Subcutaneous abdominal adipose tissue (tissue), 5 donors: ENCODE data around the gene ATAD5.
A peak's percentile ranks its signal among the peaks of the same experiment; 100 is the strongest.
"Not testable (repeated sequence)": the region's sequence is repeated elsewhere in the genome, so short reads cannot be mapped to it uniquely, and the experiment has no call there.

ENCODE experiments used
- H3K27ac ChIP-seq: one replicate; pipeline ENCODE4 v1.7.0; 2013; ENCODE audit warnings: low read depth, mild to moderate bottlenecking, inconsistent platforms, low read length, moderate library complexity
- H3K27me3 ChIP-seq, 5 donors: one replicate each; pipeline ENCODE4 v1.7.0; 2013; ENCODE audit warnings: low read length in 5 of 5, inconsistent platforms in 1 of 5; ENCODE audit not compliant: control insufficient read depth in 5 of 5, insufficient read depth in 4 of 5
- H3K36me3 ChIP-seq, 5 donors: one replicate each; pipeline ENCODE4 v1.7.0; 2013; ENCODE audit warnings: low read length in 5 of 5; ENCODE audit not compliant: control insufficient read depth in 5 of 5, insufficient read depth in 5 of 5
- H3K4me1 ChIP-seq, 5 donors: one replicate each; pipeline ENCODE4 v1.7.0; 2013; ENCODE audit warnings: low read length in 5 of 5, mild to moderate bottlenecking in 3 of 5, moderate library complexity in 1 of 5; ENCODE audit not compliant: control insufficient read depth in 5 of 5, insufficient read depth in 5 of 5
- H3K4me3 ChIP-seq, 5 donors: one replicate each; pipeline ENCODE4 v1.7.0; 2013; ENCODE audit warnings: low read length in 5 of 5, low read depth in 1 of 5
- H3K9ac ChIP-seq, 5 donors: one replicate each; pipeline ENCODE4 v1.7.0; 2013; ENCODE audit warnings: low read length in 5 of 5, mild to moderate bottlenecking in 4 of 5, moderate library complexity in 3 of 5
- H3K9me3 ChIP-seq, 5 donors: one replicate each; pipeline ENCODE4 v1.7.0; 2013; ENCODE audit warnings: low read length in 5 of 5; ENCODE audit not compliant: control insufficient read depth in 5 of 5
- donor health status: healthy.
- donor health status: healthy.
- donor health status: healthy.
- donor health status: healthy.
- donor health status: healthy.

The ATAD5 gene

GRCh38 chr17:30808785-30809286 is 22.9 kb upstream of the ATAD5 start:
- peak overlapping the region in 1 of 5 donors; percentile 1 for H3K9ac ChIP-seq
- peaks cover 0 to 14% (median 2%) of the 10 kb centered on the region in 5 donors for H3K4me1 ChIP-seq
- peaks cover 0 to 4% (median under 1%) of the 10 kb centered on the region in 5 donors for H3K36me3 ChIP-seq
- peak overlapping the region in 2 of 5 donors; percentile 34 to 37 for H3K4me3 ChIP-seq
- no peaks in the 10 kb centered on the region for H3K9me3 ChIP-seq
- no peak overlapping the region for H3K27ac ChIP-seq
- H3K27me3 ChIP-seq, result no peaks in the 10 kb centered on the region

- Histone ChIP-seq H3K9ac (no peak overlapping the region), H3K4me1 (peaks cover 0 to 14% (median 5%) of the 10 kb centered on the region in 5 donors), H3K4me3 (no peak overlapping the region), H3K36me3 (peaks cover 0 to 3% (median 0%) of the 10 kb centered on the region in 5 donors), H3K9me3 (no peaks in the 10 kb centered on the region), H3K27me3 (no peaks in the 10 kb centered on the region), H3K27ac (no peak overlapping the region)
Measured at GRCh38 chr17:30809867-30810266, 21.9 kb upstream of the ATAD5 start.

- H3K36me3 ChIP-seq, result peaks cover 0 to 3% (median 0%) of the 10 kb centered on the region in 5 donors
- no peaks in the 10 kb centered on the region for H3K9me3 ChIP-seq
Measured at GRCh38 chr17:30812218-30813177, 19.3 kb upstream of the ATAD5 start.

GRCh38 chr17:30814236-30814635 is 17.5 kb upstream of the ATAD5 start:
- H3K4me3 ChIP-seq, H3K9me3 ChIP-seq, H3K9ac ChIP-seq, H3K36me3 ChIP-seq, H3K27me3 ChIP-seq, H3K27ac ChIP-seq: not testable (repeated sequence)
- peaks cover 0 to 11% (median 4%) of the 10 kb centered on the region in 5 donors for H3K4me1 ChIP-seq

More at GRCh38 chr17:30812218-30813177, 19.3 kb upstream of the ATAD5 start:
- H3K9ac ChIP-seq, result no peak overlapping the region
- no peak overlapping the region for H3K27ac ChIP-seq
- H3K4me3 ChIP-seq, result no peak overlapping the region
- H3K27me3 ChIP-seq, result no peaks in the 10 kb centered on the region
- H3K4me1 ChIP-seq, result peaks cover 0 to 14% (median 5%) of the 10 kb centered on the region in 5 donors

GRCh38 chr17:30814860-30815259 is 16.9 kb upstream of the ATAD5 start:
- H3K4me1 ChIP-seq, result peaks cover 0 to 13% (median 5%) of the 10 kb centered on the region in 5 donors
- not testable (repeated sequence) for H3K27me3 ChIP-seq, H3K9ac ChIP-seq, H3K9me3 ChIP-seq, H3K27ac ChIP-seq, H3K36me3 ChIP-seq, H3K4me3 ChIP-seq

GRCh38 chr17:30816165-30816564 is 15.6 kb upstream of the ATAD5 start:
- Histone ChIP-seq H3K9me3 (no peaks in the 10 kb centered on the region), H3K9ac (no peak overlapping the region), H3K27ac (no peak overlapping the region), H3K27me3 (no peaks in the 10 kb centered on the region), H3K4me1 (peaks cover 0 to 20% (median 8%) of the 10 kb centered on the region in 5 donors), H3K36me3 (no peaks in the 10 kb centered on the region), H3K4me3 (no peak overlapping the region)

GRCh38 chr17:30819971-30820705 is 11.6 kb upstream of the ATAD5 start:
- H3K27ac ChIP-seq, result no peak overlapping the region
- H3K36me3 ChIP-seq, result no peaks in the 10 kb centered on the region
- no peaks in the 10 kb centered on the region for H3K9me3 ChIP-seq
- H3K4me1 ChIP-seq, result peaks cover 0 to 37% (median 25%) of the 10 kb centered on the region in 5 donors
- peak overlapping the region in 1 of 5 donors; percentile 43 for H3K9ac ChIP-seq
- no peaks in the 10 kb centered on the region for H3K27me3 ChIP-seq
- H3K4me3 ChIP-seq, result no peak overlapping the region

- H3K36me3 ChIP-seq, result no peaks in the 10 kb centered on the region
- H3K9me3 ChIP-seq, result no peaks in the 10 kb centered on the region
- H3K27ac ChIP-seq, result no peak overlapping the region
- peak overlapping the region in 3 of 5 donors; percentile 2 to 43 (median 17) for H3K9ac ChIP-seq
- H3K4me3 ChIP-seq, result no peak overlapping the region
- H3K27me3 ChIP-seq, result no peaks in the 10 kb centered on the region
- H3K4me1 ChIP-seq, result peaks cover 0 to 42% (median 25%) of the 10 kb centered on the region in 5 donors
Measured at GRCh38 chr17:30821871-30822723, 9.7 kb upstream of the ATAD5 start.

GRCh38 chr17:30822919-30823318 is 8.8 kb upstream of the ATAD5 start:
- not testable (repeated sequence) for H3K27ac ChIP-seq, H3K27me3 ChIP-seq, H3K9me3 ChIP-seq, H3K36me3 ChIP-seq
- peaks cover 0 to 42% (median 25%) of the 10 kb centered on the region in 5 donors for H3K4me1 ChIP-seq
- H3K9ac ChIP-seq, result peak overlapping the region in 1 of 5 donors; percentile 86
- H3K4me3 ChIP-seq, result peak overlapping the region in 1 of 5 donors; percentile 96
